ENCODE data around the gene CDH13. TPM values are rescaled to one million over a fixed set of nuclear protein-coding genes. Genes with fewer than 3 reads are reported as not detected.

CDH13 gene
- polyA plus RNA-seq, 1 donor, result 57.0 TPM

- peak; percentile 60 for DNase-seq
These were observed 641.4 kb downstream of the CDH13 start for GRCh38 chr16:83268169-83268568.

DNA sequence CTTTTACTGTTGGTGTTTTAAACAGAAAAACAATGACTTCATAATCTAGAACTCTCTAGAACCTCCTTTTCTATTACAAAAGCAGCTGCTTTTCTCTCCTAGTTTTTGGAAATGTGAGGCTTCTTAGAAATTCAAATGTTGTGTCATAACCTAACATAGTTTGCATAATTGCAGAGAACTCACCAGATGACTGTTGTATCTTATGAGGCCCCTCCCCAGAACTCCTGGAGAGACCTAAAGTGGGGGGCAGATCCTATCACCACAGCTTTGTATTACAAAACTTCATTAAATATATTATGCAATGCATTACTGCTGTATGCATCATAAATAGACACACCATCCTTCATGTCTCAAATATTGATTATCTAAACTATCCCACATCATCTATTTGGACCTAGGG is 642.3 kb downstream of the CDH13 start:
- DNase-seq, result no peak

- no peak for DNase-seq
These were observed 642.8 kb downstream of the CDH13 start for GRCh38 chr16:83269541-83269940.

DNA sequence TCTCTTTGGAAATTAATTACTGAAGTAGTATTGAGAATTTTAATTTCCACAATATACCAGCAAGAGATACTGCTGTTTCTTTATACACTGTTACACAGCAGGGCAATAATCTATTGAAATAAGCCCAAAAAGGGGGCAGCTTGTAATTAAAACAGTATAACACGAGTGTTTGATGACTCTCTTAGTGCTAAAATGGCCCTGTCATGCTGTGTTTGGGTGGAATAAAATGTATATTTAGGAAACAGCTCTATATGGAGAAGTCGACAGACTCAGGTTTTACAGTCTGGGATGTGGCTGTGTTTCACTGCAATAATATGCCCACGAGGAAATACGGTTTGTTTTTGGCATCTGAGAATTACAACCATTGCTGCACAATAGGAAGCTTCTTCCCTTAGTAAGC is 643.3 kb downstream of the CDH13 start:
- DNase-seq, result no peak

DNA sequence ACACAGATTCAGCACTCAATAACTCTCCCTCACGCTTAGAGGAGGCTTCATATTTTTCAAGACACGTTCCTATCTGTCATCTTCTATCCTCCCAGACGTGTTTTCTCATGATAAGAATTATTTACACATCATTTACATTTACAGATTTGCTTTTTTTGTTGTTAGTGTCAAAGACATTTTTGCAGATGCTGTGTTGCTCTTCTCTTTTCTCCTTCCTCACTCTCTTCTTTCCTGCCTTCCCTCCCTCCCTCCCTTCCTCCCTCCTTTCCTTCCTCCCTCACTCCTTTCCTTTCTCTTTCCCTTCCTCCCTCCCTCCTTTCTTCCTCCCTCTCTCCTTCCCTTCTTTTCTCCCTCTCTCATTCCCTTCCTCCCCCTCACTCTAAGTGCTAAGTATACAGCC is 643.9 kb downstream of the CDH13 start:
- no peak for DNase-seq

DNA sequence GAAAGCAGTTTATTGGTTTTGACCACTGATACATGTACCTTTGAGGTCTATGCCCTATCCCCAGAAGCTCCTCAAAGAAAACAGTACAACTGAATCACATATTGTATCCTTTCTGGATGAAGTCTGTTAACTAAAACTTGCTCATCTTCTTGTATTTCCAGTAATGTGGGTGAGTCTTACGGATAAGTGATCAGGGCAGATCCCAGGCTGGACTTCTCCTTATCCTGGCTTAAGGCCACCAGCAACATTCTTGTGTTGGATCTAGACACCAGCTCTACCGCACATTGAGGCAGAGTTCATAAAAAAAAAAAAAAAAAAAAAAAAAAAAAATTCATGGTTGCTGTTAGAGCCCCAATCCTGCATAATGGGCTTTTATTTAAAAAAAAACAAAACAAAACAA is 644.4 kb downstream of the CDH13 start:
- DNase-seq, result no peak

- DNase-seq, result no peak
These were observed 645.3 kb downstream of the CDH13 start for GRCh38 chr16:83271970-83272575.

GRCh38 chr16:83272843-83273242 is 646.1 kb downstream of the CDH13 start:
- no peak for DNase-seq

- DNase-seq, result no peak
These were observed 646.9 kb downstream of the CDH13 start for GRCh38 chr16:83273504-83274173.

- no peak for DNase-seq
These were observed 652.5 kb downstream of the CDH13 start for GRCh38 chr16:83279251-83279650.

DNA sequence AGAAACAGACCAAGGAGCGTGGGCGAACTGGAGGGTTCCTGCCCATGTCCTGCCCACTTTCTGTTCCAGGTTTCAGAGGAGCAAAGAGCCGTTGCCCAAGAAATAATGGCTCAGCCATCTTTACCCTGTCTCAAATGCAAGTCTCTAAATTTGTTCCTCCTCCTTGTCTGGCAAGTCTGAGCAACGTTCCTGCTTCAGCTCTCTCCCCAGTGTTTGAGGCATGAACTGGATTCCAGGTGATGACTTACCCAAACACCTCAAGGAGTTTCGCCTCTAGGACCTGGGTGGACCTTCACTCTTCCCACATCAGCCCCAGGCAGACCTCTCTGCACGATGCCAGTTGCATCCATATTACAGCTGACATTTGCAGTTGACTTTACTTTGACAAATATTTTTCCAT is 659.2 kb downstream of the CDH13 start:
- no peak for DNase-seq

DNA sequence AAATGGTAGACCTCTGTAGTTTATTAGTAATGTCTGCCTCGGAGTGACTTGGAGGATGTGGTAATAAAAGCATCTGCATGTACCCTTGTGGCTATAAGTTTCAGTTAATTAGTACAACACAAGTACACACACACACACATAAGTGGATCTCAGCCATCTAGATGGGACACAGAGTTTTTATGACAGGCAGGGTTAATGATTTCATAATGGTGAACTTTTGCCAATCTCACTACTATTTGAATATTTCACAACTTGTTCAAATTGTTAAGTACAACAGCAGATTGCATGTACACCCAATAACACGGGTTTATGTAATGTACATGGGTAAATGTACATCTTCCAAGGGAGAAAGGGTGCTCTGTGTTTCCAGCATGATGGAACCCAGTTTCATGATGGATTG is 669.7 kb downstream of the CDH13 start:
- no peak for DNase-seq

DNA sequence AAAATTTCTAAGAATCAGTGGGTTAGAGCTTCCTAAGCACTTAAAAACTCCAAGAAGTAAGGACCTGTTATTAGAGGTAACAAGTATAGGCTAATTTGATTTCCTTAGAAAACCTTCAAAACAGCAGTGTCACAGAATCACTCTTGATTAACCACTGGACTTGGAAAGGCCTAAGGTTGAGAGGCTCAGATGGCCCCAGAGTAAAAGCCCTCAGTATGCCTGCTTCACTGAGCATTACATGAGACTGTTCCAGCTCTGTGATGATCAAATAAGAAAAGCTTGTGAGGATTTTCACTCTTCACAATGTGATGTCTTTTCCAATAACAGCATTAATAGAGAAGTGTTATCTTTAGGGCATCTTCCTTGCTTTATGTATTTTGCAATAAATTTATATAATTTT is 671.8 kb downstream of the CDH13 start:
- DNase-seq, result no peak

- no peak for DNase-seq
These were observed 673.6 kb downstream of the CDH13 start for GRCh38 chr16:83300326-83300725.

GRCh38 chr16:83301971-83302370 is 675.2 kb downstream of the CDH13 start:
- no peak for DNase-seq

DNA sequence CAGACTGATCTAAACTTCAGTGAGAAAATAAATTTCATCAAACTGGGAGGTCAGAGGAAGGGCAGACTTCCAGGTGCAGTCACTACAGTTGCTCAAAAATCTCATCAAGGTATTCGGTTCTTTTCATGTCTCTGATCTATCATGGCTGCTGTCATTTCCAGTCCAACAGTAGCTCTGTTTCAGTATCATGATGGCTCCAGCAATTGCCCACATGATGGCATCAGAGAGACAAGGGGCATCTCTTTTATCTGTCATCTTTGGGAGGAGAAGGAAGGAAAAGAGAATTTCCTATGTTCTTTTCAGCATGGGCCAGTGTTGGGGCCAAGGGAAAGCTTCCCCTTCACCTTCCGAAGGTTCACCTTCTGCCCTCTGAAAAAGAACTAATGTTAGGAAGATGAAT is 676.1 kb downstream of the CDH13 start:
- DNase-seq, result no peak

DNA sequence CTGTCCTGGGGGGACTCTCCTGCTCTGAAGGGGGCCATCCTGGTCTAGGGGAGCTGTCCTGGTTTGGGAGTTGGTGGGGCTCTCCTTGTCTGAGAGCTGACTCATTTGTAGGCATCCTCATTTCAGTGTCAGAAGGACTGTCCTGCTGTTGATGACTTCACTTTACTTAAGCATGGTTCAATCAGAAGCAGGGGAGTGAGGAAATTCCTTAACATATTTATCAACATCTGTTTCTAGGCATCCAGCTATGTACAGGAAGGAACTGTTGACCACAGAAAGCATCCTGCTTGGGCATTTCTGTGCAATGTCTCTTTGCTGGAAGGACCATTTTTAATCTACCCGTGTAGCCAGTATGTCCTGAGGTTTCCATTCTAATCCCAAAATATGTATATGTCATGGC is 678.3 kb downstream of the CDH13 start:
- DNase-seq, result no peak

DNA sequence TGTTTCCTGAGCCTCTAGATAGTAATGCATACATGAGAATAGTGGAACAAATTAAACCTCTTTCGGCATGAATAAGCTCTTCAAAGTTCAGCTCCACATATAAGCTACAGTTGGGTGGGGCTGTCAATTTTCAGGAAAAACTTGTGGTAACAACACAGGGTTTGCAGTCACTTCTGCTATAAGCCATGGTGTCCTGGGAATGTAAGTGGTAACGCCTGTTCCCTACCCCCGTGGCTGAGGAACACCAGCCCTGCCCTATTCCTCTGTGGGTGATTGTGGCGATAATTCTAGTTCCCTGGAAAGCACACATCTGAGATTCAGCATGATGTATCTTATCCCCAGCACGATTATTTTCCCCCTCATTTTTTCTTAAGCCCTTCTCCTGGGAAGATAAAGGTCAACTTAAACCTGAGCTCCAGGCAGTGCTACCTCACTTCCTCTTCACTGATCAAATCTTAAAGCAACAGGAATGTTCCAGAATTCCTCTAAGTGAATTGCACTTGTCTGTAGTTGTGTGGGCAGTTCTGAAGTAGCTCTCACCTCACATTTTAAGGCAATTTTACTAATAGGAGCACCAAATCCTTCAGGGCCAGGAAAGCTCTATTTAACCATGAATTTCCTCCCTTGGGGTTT is 680.3 kb downstream of the CDH13 start:
- no peak for DNase-seq

DNA sequence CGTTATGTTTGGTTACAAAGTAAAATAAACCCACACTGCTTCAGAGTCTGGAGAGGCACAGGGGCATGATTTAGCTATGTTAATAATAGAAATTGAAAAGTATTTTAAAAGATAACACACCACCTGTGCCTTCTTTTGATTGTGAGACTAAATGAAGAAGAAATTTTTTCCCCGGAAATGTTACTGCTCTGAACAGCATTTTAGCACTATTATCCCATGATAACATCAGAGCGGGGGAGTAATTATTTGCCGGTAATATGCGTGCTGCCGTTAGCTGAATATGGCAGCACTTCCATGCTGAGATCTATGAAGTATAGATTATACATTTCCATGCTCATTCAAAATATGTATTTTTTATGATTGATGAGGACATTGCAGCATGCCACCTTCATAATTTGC is 680.8 kb downstream of the CDH13 start:
- DNase-seq, result no peak

DNA sequence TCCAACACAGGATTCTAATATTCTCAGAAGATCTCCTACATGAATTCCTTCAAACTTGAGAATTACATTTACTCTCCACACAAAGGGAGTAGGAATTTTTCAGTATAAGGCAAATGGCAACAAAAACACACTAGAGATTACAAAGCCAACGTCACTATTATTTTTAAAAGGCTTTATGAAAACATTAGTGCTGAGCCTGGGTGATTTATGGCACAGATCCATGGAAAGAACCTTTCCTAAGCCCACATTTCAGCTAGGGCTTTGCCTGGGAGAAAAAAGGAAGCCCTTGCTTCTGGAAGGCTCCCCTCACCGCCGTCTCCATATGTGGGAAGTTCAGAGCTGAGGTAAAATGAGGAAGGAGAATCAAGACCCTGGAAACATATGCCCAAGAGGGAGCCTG is 681.6 kb downstream of the CDH13 start:
- no peak for DNase-seq

- DNase-seq, result no peak
These were observed 684.0 kb downstream of the CDH13 start for GRCh38 chr16:83310816-83311215.

GRCh38 chr16:83312015-83312717 is 685.4 kb downstream of the CDH13 start:
- no peak for DNase-seq

GRCh38 chr16:83312718-83313245 is 686.0 kb downstream of the CDH13 start:
- no peak for DNase-seq

Measured in hindlimb muscle (tissue), 1 donor.